Spleen (tissue), 7 donors: ENCODE results near the gene PBRM1.

Experiments
- CTCF ChIP-seq, 11 experiments: fragments of 200-600 bp in 7 of 11; fragments of 450-650 bp in 4 of 11; sonication (generic) in 4 of 11; IDR thresholded peaks in 8 of 11; conservative IDR thresholded peaks in 3 of 11; 1 replicate in 7 of 11; 2 replicates in 4 of 11; pipeline versions ENCODE4 v1.4.0 to v1.8.0; 2016 to 2021; ENCODE audit warnings: antibody characterized with exemption in 11 of 11, inconsistent platforms in 4 of 11, mild to moderate bottlenecking in 1 of 11
- POLR2AphosphoS5 ChIP-seq, 3 donors: sonication (generic); formaldehyde crosslinking; IDR thresholded peaks; one replicate each; pipeline ENCODE4 v1.5.1; 2017; ENCODE audit warnings: antibody characterized with exemption in 3 of 3
- donor health status: DM: no; HTN: no; CAD: no; lungs with moderate emphysema.
- donor health status: DM: no; HTN: no; CAD: no.
- donor health status: DM: no; HTN: no; CAD: no.

DNA sequence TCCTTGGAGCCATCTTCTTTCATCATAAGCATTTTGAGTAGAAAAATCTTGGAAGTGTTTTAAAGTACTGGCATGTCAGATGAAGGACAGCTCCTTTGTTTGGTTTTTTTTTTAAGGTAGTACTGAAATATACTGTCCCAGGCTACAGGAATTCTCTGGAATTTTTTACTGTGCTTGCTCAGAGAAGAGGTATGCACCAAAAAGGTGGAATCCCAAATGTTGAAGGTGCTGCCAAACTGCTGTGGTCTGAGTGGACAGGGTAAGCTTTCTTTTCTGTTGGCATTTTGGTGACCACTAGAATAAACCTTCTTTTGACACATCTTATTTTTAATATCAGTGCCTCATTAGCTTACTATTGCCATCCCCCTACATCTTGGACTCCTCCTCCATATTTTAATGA, 7.4 kb upstream of the PBRM1 start:
- TF ChIP-seq CTCF (IDR thresholded peaks at IDR 0.05 in 8 of 11, conservative IDR thresholded peaks at IDR 0.05 in 3 of 11) (no peak), POLR2AphosphoS5 (IDR thresholded peaks at IDR 0.05) (no peak)
